ENCODE measurements around the gene MUCL3.

DNA sequence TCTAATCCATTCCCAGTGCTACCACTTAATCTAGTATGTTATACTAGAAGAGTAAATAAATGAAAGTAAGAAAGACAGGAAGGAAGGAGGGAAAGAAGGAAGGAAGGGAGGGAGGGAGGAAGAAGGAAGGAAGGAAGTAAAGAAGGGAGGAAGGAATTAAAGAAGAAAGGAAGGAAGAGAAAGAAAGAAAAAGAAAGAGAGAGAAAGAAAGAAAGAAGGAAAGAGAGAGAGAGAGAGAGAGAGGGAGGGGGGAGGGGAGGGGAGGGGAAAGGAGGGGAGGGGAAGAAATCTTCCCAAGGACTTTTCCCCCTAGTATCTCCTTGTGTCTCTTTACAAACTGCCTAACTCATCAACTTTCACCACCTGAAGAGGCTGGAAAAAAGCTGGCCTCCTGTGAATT lies 21.9 kb downstream of the MUCL3 start:
- TF ChIP-seq CREM (IDR thresholded peaks at IDR 0.05; ENCODE audit: low read depth) = no peak
- no peak for TF ChIP-seq ELK1 (IDR thresholded peaks at IDR 0.05; ENCODE audit: low read depth, low read length)
- TF ChIP-seq CEBPB (IDR thresholded peaks at IDR 0.05; ENCODE audit: borderline replicate concordance in 1 of 2, low read depth in 2 of 2, low read length in 2 of 2) = no peak
- no peak for TF ChIP-seq CTCF (IDR thresholded peaks at IDR 0.05 in 2 of 3, conservative IDR thresholded peaks at IDR 0.05 in 1 of 3; ENCODE audit: control insufficient read depth in 2 of 3, extremely low read depth in 1 of 3, insufficient read depth in 1 of 3, low read depth in 3 of 3, low read length in 3 of 3)
- no peak for TF ChIP-seq YY1 (IDR thresholded peaks at IDR 0.05; ENCODE audit: low read depth, low read length)
- no peak for TF ChIP-seq EZH2 (IDR thresholded peaks at IDR 0.05; ENCODE audit: borderline replicate concordance, control insufficient read depth, low read depth, low read length)
